Tongue (tissue), 2 donors: ENCODE measurements around the gene C3orf22. TPM values are rescaled to one million over a fixed set of nuclear protein-coding genes. Genes with fewer than 3 reads are reported as not detected.
"Not testable (repeated sequence)": the region's sequence is repeated elsewhere in the genome, so short reads cannot be mapped to it uniquely, and the experiment has no call there.

ENCODE experiments used
- DNase-seq: peaks from one replicate; pipeline ENCODE4 v3.0.0-alpha.2; 2015
- total RNA-seq: library from RNA; depleted of rRNA; stranded (reverse); fragments of >200 nt; gene quantifications from one replicate; pipeline ENCODE4 v1.2.3, GENCODE V29; 2014

C3orf22 gene
- total RNA-seq, 1 donor from 2014 or later: not detected

GRCh38 chr3:126542340-126543241 lies 16.1 kb downstream of the C3orf22 start:
- DNase-seq: no peak

GRCh38 chr3:126541628-126542339 lies 16.9 kb downstream of the C3orf22 start:
- no peak for DNase-seq

- no peak for DNase-seq
Observed at GRCh38 chr3:126540951-126541627, 17.6 kb downstream of the C3orf22 start.

GRCh38 chr3:126540342-126540849 lies 18.3 kb downstream of the C3orf22 start:
- peak; percentile 35 for DNase-seq

- no peak for DNase-seq
Observed at GRCh38 chr3:126539558-126540250, 19.0 kb downstream of the C3orf22 start.

- no peak for DNase-seq
Observed at GRCh38 chr3:126538966-126539365, 19.8 kb downstream of the C3orf22 start.

- no peak for DNase-seq
Observed at GRCh38 chr3:126538316-126538715, 20.4 kb downstream of the C3orf22 start.

- no peak for DNase-seq
Observed at GRCh38 chr3:126537730-126538281, 20.9 kb downstream of the C3orf22 start.

- DNase-seq: no peak
Observed at GRCh38 chr3:126537116-126537729, 21.5 kb downstream of the C3orf22 start.

GRCh38 chr3:126536126-126536525 lies 22.6 kb downstream of the C3orf22 start:
- no peak for DNase-seq

- DNase-seq: no peak
Observed at GRCh38 chr3:126535636-126536035, 23.1 kb downstream of the C3orf22 start.

GRCh38 chr3:126534716-126535115 lies 24.0 kb downstream of the C3orf22 start:
- DNase-seq: not testable (repeated sequence)

- DNase-seq: no peak
Observed at GRCh38 chr3:126533506-126533905, 25.2 kb downstream of the C3orf22 start.

- DNase-seq: no peak
Observed at GRCh38 chr3:126531051-126531330, 27.7 kb downstream of the C3orf22 start.

- no peak for DNase-seq
Observed at GRCh38 chr3:126530171-126531050, 28.3 kb downstream of the C3orf22 start.

GRCh38 chr3:126529585-126530170 lies 29.1 kb downstream of the C3orf22 start:
- no peak for DNase-seq

GRCh38 chr3:126528800-126529541 lies 29.8 kb downstream of the C3orf22 start:
- no peak for DNase-seq

- no peak for DNase-seq
Observed at GRCh38 chr3:126528419-126528799, 30.3 kb downstream of the C3orf22 start.
